ENCODE data around the gene CUBN.

- no peak for TF ChIP-seq YY1 (IDR thresholded peaks at IDR 0.05; ENCODE audit: insufficient read depth, insufficient read length)
- no peak for TF ChIP-seq SUZ12 (IDR thresholded peaks at IDR 0.05; ENCODE audit: extremely low read depth, insufficient read depth, insufficient read length)
- no peak for TF ChIP-seq ZNF274 (IDR thresholded peaks at IDR 0.05; ENCODE audit: low read depth, low read length)
These were observed 202.1 kb downstream of the CUBN start for GRCh38 chr10:16927546-16927945.

All from NT2/D1 (cell line).